ENCODE results near the gene ZNF296.

ZNF296 gene

DNA sequence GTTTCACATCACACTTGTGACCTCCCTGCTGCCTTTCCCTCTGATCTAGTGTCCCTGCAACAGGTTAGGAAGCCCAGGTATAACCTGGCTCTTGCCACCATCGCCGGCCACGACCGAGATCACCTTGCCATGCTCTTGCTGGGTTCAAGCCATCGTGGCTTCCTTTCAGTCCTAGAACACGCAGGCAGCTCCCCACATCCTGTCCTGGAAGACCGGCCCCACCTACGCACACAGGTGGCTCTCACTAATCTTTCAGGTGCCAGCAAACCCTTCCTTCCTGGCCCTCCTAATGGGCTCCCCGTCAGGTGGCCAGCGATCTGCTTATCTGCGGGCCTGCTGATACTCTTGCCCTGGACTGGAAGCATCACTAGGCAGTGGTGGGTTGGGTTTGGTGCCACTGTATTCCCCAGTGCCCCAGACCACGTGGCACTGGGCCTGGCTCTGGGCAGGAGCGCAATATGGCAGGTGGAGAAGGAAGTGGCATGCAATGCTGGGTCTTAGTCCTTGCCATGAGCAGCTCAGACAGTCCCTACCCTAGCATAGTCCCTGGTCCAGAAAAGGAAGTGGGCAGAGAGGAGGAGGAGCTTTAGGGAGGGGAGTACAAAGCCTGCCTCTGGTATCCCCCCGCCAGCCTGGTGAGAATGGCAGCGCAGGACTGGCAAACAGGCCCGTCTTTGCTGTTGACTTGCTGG is 28.5 kb upstream of the ZNF296 start:
- peak overlapping the region; percentile 93 for H3K4me2 ChIP-seq

DNA sequence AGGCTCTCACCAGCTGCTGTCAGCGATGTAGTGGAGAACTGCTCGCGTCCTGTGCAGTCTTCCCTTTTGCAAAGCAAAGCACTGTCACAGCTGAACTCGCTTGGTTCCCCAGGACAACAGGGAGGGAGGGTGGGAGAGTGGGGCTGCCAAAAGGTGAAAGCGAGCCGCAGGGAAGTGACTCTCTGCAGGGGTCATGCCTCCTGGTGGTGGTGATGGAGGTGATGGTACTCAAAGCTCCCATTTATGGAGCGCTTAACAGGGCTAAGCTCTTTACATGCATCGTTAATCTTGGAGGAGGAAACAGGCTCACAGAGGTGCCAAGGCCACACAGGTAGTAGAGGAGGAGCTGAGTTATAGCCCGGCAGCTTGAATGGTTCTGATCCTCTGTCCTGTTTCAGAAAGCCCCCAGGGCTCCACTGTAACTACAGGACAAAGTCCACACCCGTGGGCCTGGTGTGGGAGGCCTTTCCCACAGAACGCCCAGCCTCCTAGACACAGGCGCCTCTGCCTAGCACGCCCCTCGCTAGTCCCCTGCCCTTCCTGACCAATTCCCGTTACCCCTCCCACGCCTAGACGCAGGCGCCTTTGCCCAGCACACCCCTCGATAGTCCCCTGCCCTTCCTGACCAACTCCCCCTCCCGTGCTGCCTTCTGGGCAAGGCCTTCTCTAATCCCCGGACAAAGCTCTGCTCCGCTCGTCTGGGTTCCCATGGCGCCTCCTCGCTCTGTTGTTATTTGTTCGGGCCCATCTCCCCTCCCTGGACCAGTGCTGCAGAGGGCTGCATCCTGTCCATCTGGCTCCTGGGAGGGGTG is 27.4 kb upstream of the ZNF296 start:
- no peak for TF ChIP-seq Cebpa-rat (IDR thresholded peaks at IDR 0.05)
- Histone ChIP-seq H3K27ac (peak overlapping the region; percentile 80), H3K4me1 (peaks cover 100% of the 10 kb centered on the region), H3K27me3 (no peaks in the 10 kb centered on the region), H4K20me1 (peaks cover 68% of the 10 kb centered on the region), H3K36me3 (peaks cover 12% of the 10 kb centered on the region), H3K9me3 (no peaks in the 10 kb centered on the region), H3K9ac (peak overlapping the region; percentile 59), H3K4me3 (peak overlapping the region; percentile 52), H3K4me2 (peak overlapping the region; percentile 93)

More for the DNA sequence above, 28.5 kb upstream of the ZNF296 start:
- no peaks in the 10 kb centered on the region for H3K27me3 ChIP-seq
- H3K4me3 ChIP-seq, result peak overlapping the region; percentile 27; the same call in 1 of the 2 replicates
- H3K9ac ChIP-seq, result peak overlapping the region; percentile 16; the same call in 1 of the 2 replicates
- peaks cover 6% of the 10 kb centered on the region for H3K36me3 ChIP-seq
- H3K27ac ChIP-seq, result peak overlapping the region; percentile 74
- peaks cover 100% of the 10 kb centered on the region for H3K4me1 ChIP-seq
- peaks cover 62% of the 10 kb centered on the region for H4K20me1 ChIP-seq
- H3K9me3 ChIP-seq, result no peaks in the 10 kb centered on the region
- TF ChIP-seq Cebpa-rat (IDR thresholded peaks at IDR 0.05), result no peak

DNA sequence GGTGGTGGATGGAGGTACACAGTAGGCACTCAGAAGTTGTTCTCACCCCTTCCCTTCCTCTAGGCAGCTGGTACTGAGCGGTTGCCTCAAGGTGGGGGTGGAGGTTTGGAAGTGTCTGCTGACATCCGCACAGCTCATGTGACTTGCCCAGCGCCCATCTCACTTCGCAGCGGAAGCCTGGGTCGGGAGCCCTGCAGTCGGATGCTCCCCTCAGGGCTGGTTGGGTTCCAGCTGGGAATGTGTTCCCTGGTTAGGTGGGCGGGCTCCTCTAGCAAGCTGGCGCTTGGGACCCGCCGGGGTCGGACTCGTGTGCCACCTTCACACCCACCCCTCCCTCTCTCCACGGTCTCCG is 26.9 kb upstream of the ZNF296 start:
- Histone ChIP-seq H3K9me3 (no peaks in the 10 kb centered on the region), H3K9ac (peak overlapping the region; percentile 59; the same call in 1 of the 2 replicates), H4K20me1 (peaks cover 74% of the 10 kb centered on the region), H3K27ac (peak overlapping the region; percentile 80), H3K4me1 (peaks cover 100% of the 10 kb centered on the region), H3K4me3 (peak overlapping the region; percentile 52), H3K27me3 (no peaks in the 10 kb centered on the region), H3K36me3 (peaks cover 12% of the 10 kb centered on the region), H3K4me2 (peak overlapping the region; percentile 93)
- no peak for TF ChIP-seq Cebpa-rat (IDR thresholded peaks at IDR 0.05)

DNA sequence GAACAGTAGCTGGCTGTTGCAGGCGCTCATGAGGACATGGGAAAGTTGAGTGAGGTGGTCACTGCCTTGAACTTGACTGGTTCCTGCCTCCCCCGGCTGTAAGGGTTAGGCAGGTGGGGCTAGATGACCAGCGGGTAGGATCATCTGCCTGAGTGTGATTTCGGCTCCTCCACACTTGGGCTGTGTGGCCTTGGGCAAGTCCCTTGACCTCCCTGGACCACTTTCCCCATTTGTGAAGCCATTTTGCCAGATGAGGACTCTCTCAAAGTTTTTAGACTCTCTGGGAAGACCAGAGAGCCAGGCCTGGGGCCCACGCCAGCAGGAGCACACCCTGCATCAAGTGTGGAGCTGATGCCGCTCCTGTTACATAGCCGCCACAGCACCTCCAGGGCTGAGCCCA is 26.2 kb upstream of the ZNF296 start:
- Histone ChIP-seq H3K4me3 (peak overlapping the region; percentile 52; the same call in 1 of the 2 replicates), H4K20me1 (peaks cover 79% of the 10 kb centered on the region), H3K27ac (peak overlapping the region; percentile 80), H3K9ac (peak overlapping the region; percentile 59; the same call in 1 of the 2 replicates), H3K4me1 (peaks cover 100% of the 10 kb centered on the region), H3K4me2 (peak overlapping the region; percentile 93), H3K27me3 (no peaks in the 10 kb centered on the region), H3K9me3 (no peaks in the 10 kb centered on the region), H3K36me3 (peaks cover 16% of the 10 kb centered on the region)
- TF ChIP-seq Cebpa-rat (IDR thresholded peaks at IDR 0.05), result no peak

DNA sequence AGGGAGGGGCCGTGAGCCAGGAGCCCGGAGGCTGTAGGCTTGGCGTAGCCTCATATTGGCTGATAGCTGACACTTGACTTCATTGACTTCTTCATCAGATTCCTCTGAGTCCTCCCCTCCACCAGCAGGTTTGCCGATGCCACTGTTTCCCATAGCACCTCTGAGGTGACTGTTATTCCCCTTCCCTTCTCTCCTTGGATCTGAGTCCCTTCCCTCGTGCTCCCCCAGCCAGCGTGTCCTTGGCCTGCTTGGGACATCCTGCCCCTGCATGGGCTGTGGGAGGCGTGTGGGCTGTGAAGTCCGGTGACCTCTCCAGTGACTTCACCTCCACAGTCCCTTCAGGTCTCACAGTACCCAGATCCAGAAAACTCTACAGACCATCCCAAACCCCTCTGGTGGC is 25.5 kb upstream of the ZNF296 start:
- H4K20me1 ChIP-seq, result peaks cover 81% of the 10 kb centered on the region
- TF ChIP-seq Cebpa-rat (IDR thresholded peaks at IDR 0.05), result no peak
- peaks cover 20% of the 10 kb centered on the region for H3K36me3 ChIP-seq
- 0 out of 2 replicates have a peak overlapping the region, but pooled peaks have one; percentile 11 for H3K9ac ChIP-seq
- peak overlapping the region; percentile 93 for H3K4me2 ChIP-seq
- H3K4me3 ChIP-seq, result no peak overlapping the region
- H3K27ac ChIP-seq, result peak overlapping the region; percentile 80
- H3K27me3 ChIP-seq, result no peaks in the 10 kb centered on the region
- H3K4me1 ChIP-seq, result peaks cover 100% of the 10 kb centered on the region
- no peaks in the 10 kb centered on the region for H3K9me3 ChIP-seq

DNA sequence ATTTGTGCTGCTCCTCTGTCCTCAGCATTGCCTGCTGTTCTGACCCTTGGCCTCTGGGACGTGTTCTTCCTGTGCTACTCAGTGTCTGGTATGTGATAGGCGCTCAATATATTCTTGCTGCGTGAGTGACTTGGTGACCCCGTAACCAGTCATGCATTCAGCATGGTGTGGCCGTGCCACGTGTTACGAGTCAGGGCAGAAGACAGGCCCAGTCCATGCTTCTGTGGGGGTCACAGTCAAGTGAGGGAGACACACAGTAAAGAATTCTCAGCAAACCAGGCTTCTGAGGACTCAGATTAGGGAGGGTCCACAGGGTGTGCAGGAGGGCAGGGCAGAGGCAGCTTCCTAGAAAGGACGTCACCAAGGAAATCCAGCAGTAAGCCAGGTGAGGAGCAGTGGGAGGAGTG is 24.6 kb upstream of the ZNF296 start:
- peaks cover 90% of the 10 kb centered on the region for H4K20me1 ChIP-seq
- peak overlapping the region; percentile 67 for H3K9ac ChIP-seq
- no peaks in the 10 kb centered on the region for H3K9me3 ChIP-seq
- H3K27me3 ChIP-seq, result no peaks in the 10 kb centered on the region
- H3K4me3 ChIP-seq, result no peak overlapping the region
- TF ChIP-seq Cebpa-rat (IDR thresholded peaks at IDR 0.05), result no peak
- H3K4me1 ChIP-seq, result peaks cover 100% of the 10 kb centered on the region
- H3K27ac ChIP-seq, result peak overlapping the region; percentile 80
- peaks cover 30% of the 10 kb centered on the region for H3K36me3 ChIP-seq
- H3K4me2 ChIP-seq, result peak overlapping the region; percentile 93

DNA sequence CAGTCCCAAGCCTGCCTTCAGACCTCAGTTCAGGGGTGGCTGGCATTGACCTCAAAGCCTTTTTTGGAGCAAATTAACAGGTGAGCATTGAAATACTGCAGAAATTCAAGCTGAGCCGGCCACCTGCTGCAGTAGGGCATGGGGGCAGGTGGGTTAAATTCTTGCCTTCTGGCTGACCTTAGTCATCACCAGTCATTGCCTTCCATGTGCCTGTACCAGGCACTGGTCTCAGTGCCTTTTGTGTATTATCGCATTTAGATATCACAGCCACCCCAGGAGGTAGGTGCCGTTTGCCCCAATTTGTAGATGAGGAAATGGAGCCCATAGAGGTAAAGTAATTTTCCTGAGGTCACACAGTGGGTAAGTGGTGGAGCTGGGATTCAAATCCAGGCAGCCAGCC is 23.9 kb upstream of the ZNF296 start:
- no peak for TF ChIP-seq Cebpa-rat (IDR thresholded peaks at IDR 0.05)
- no peaks in the 10 kb centered on the region for H3K27me3 ChIP-seq
- H3K9ac ChIP-seq, result peak overlapping the region; percentile 67
- H3K4me1 ChIP-seq, result peaks cover 100% of the 10 kb centered on the region
- peaks cover 97% of the 10 kb centered on the region for H4K20me1 ChIP-seq
- H3K27ac ChIP-seq, result peak overlapping the region; percentile 80
- H3K4me3 ChIP-seq, result no peak overlapping the region
- H3K4me2 ChIP-seq, result peak overlapping the region; percentile 93
- H3K9me3 ChIP-seq, result no peaks in the 10 kb centered on the region
- H3K36me3 ChIP-seq, result peaks cover 36% of the 10 kb centered on the region

DNA sequence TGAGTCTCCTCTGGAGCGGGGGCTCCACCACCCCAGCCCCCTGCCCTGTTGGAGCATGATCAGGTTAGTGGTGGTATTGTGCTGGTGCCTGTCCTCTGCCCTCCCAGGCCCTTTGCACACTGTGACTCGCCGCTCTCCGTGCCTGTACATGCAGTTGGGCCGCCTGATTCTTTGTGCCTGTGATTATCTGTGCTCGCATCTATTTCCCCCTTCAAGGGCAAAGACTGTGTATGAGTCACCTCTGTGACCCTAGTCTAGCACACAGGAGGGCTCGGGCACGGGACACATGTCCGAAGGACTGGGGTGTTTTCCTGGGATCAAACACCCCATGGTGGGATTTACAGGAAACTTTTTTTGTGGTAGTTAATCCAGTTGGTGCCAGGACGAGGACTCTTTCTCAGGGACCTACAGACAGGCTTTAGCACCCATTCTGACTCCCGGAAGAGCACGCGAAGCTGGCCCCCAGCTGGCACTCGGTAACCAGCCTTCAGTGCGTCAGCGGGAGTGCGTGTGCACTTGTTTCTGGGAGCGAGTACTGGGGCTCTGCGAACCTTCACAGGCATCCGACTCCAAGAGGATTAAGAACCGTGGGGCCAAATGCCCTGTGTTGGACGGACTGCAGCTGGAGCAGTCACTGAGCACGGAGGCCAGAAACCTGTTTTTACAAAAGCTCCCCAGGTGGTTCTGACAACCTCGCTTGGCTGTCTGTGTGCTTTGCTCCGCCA is 23.4 kb upstream of the ZNF296 start:
- Histone ChIP-seq H3K9me3 (no peaks in the 10 kb centered on the region), H3K27ac (peak overlapping the region; percentile 80), H3K36me3 (peaks cover 42% of the 10 kb centered on the region), H3K27me3 (no peaks in the 10 kb centered on the region), H3K4me3 (no peak overlapping the region), H3K4me1 (peaks cover 100% of the 10 kb centered on the region), H3K4me2 (peak overlapping the region; percentile 93), H3K9ac (peak overlapping the region; percentile 67), H4K20me1 (peaks cover 98% of the 10 kb centered on the region)
- no peak for TF ChIP-seq Cebpa-rat (IDR thresholded peaks at IDR 0.05)

All from BLaER1 (cell line).